ENCODE results near the gene PPP2R1B. TPM values are rescaled to one million over a fixed set of nuclear protein-coding genes. Genes with fewer than 3 reads are reported as not detected.

The PPP2R1B gene
- total RNA-seq, 3 donors from 2014 or later (not counting 1 experiment from before 2014, with no cell fraction given): 32.6 to 41.4 (median 40.8) TPM

DNA sequence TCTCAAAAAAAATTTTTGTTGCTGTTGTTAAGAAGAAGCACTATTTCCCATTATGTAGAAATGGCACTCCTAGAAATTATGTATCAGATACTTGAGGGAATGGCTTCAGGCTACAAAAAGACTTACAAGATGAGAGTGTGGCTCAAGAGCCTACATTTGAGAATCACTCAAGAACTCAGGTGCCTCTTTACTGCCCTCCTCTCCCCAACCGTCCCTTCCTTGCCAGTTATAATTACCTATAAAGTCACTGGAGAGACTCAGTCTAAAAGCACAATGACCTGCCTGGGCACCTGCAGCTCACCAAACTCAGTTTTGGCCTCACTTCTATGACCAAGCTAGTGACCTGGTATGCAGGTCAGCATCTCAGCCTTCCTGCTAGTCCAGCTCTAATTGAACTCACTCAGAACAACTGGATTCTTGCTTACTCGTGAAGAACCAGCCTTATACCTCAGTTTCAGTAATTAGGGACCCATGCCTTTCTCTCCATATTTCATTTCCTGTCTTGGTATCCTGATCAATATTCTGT, 41.9 kb upstream of the PPP2R1B start:
- H3K4me1 Mint-ChIP-seq: no peaks in the 10 kb centered on the region
- Histone ChIP-seq H3K36me3 (ENCODE audit: control insufficient read depth, insufficient read depth, low read length) (peaks cover 23% of the 10 kb centered on the region), H3K4me1 (ENCODE audit: control insufficient read depth, insufficient read depth, low read length) (no peaks in the 10 kb centered on the region), H3K27ac (ENCODE audit: low read length) (no peak overlapping the region), H3K9me3 (ENCODE audit: control insufficient read depth, insufficient read depth, low read length) (no peaks in the 10 kb centered on the region), H3K27me3 (ENCODE audit: control insufficient read depth, insufficient read depth, low read length) (no peaks in the 10 kb centered on the region), H3K4me3 (ENCODE audit: low read length) (no peak overlapping the region)
- WGBS (ENCODE audit: insufficient coverage): 96% methylated on average over 2 of the region's 2 CpGs
- no peak for DNase-seq
- H3K36me3 Mint-ChIP-seq: no peaks in the 10 kb centered on the region
- H3K27me3 Mint-ChIP-seq (ENCODE audit: low read depth in 2 of 2): no peaks in the 10 kb centered on the region
- no peaks in the 10 kb centered on the region for H3K9me3 Mint-ChIP-seq
- TF ChIP-seq, protein P1, sequence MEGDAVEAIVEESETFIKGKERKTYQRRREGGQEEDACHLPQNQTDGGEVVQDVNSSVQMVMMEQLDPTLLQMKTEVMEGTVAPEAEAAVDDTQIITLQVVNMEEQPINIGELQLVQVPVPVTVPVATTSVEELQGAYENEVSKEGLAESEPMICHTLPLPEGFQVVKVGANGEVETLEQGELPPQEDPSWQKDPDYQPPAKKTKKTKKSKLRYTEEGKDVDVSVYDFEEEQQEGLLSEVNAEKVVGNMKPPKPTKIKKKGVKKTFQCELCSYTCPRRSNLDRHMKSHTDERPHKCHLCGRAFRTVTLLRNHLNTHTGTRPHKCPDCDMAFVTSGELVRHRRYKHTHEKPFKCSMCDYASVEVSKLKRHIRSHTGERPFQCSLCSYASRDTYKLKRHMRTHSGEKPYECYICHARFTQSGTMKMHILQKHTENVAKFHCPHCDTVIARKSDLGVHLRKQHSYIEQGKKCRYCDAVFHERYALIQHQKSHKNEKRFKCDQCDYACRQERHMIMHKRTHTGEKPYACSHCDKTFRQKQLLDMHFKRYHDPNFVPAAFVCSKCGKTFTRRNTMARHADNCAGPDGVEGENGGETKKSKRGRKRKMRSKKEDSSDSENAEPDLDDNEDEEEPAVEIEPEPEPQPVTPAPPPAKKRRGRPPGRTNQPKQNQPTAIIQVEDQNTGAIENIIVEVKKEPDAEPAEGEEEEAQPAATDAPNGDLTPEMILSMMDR (IDR thresholded peaks at IDR 0.05): no peak
- no peak overlapping the region for H3K4me3 Mint-ChIP-seq
- H3K27ac Mint-ChIP-seq: no peak overlapping the region
- no peak for ATAC-seq
- intact Hi-C loops (cut with micrococcal nuclease): no loop called here

DNA sequence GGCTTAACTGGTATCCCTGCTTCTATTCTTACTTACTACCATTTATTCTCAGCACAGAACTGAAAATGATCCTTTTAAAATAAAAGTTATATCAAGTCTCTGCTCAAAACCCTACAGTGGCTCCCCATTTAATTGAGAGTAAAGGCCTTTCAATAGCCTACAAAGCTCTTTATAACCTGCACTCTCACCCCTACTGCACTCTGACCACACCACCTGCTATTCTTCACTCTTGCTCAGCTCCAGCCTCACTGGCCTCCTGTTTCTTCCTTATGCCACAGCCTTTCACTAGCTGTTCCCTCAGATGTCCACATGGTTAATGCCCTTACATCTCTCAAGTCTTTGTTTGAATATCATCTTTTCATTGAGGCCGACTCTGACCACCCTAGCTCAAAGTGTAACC, 40.9 kb upstream of the PPP2R1B start:
- Histone ChIP-seq H3K4me3 (ENCODE audit: low read length) (no peak overlapping the region), H3K27ac (ENCODE audit: low read length) (no peak overlapping the region), H3K36me3 (ENCODE audit: control insufficient read depth, insufficient read depth, low read length) (peaks cover 23% of the 10 kb centered on the region), H3K4me1 (ENCODE audit: control insufficient read depth, insufficient read depth, low read length) (no peaks in the 10 kb centered on the region), H3K9me3 (ENCODE audit: control insufficient read depth, insufficient read depth, low read length) (no peaks in the 10 kb centered on the region), H3K27me3 (ENCODE audit: control insufficient read depth, insufficient read depth, low read length) (no peaks in the 10 kb centered on the region)
- Mint-ChIP-seq H3K4me3 (no peak overlapping the region), H3K4me1 (no peaks in the 10 kb centered on the region), H3K27ac (no peak overlapping the region), H3K9me3 (no peaks in the 10 kb centered on the region), H3K36me3 (no peaks in the 10 kb centered on the region), H3K27me3 (ENCODE audit: low read depth in 2 of 2) (no peaks in the 10 kb centered on the region)
- DNase-seq (no peak), ATAC-seq (no peak)
- intact Hi-C loops (cut with micrococcal nuclease): no loop called here
- TF ChIP-seq, protein P1 (IDR thresholded peaks at IDR 0.05): no peak
- WGBS (ENCODE audit: insufficient coverage): 100% methylated on average over 1 of the region's 1 CpG

DNA sequence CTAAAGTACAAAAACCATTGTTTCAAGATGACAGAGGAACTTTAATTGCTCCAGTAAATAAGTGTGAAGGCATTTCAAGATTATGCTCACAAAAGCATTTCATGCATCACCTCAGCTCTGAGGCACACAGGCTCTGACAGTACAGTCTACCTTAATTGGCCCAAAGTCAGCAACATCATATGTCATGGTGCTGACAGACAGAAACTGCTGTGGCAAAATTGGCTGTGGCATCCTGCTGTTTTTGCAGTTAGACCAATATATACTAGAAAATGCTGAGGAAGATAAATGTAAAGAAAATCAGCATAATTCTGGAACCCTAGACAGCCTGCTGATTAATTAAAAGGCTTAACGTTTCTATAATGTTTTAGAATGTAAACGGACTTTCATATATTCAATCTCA, 34.9 kb upstream of the PPP2R1B start:
- Histone ChIP-seq H3K27ac (ENCODE audit: low read length) (no peak overlapping the region), H3K36me3 (ENCODE audit: control insufficient read depth, insufficient read depth, low read length) (peaks cover 19% of the 10 kb centered on the region), H3K27me3 (ENCODE audit: control insufficient read depth, insufficient read depth, low read length) (no peaks in the 10 kb centered on the region), H3K9me3 (ENCODE audit: control insufficient read depth, insufficient read depth, low read length) (peaks cover 3% of the 10 kb centered on the region), H3K4me3 (ENCODE audit: low read length) (no peak overlapping the region), H3K4me1 (ENCODE audit: control insufficient read depth, insufficient read depth, low read length) (no peaks in the 10 kb centered on the region)
- Mint-ChIP-seq H3K4me3 (no peak overlapping the region), H3K36me3 (no peaks in the 10 kb centered on the region), H3K4me1 (no peaks in the 10 kb centered on the region), H3K9me3 (no peaks in the 10 kb centered on the region), H3K27me3 (ENCODE audit: low read depth in 2 of 2) (no peaks in the 10 kb centered on the region), H3K27ac (no peak overlapping the region)
- DNase-seq (no peak), ATAC-seq (no peak)
- TF ChIP-seq, protein P1 (IDR thresholded peaks at IDR 0.05): no peak
- intact Hi-C loops (cut with micrococcal nuclease): no loop called here
- WGBS (ENCODE audit: insufficient coverage): no CpG with 5 or more reads among the region's 2 CpGs

DNA sequence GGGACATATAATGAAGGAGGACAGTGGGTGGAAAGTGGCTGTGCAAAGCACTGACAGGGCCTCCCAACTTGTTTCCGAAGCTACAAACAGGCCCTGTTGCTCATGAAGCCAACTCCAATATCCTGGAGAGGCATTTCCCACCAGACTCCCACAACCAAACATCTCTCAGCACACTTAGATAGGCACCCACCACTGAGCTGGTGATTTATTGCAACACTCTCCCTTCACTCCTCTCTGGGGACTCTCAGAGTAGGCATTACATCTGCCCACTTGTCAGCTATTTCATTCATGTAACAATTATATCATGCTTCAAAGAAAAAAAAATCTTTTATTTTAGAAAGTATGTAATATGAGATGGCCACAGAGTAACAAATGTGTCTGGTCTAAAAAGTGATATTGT, 32.1 kb upstream of the PPP2R1B start:
- Histone ChIP-seq H3K27ac (ENCODE audit: low read length) (no peak overlapping the region), H3K4me3 (ENCODE audit: low read length) (no peak overlapping the region), H3K9me3 (ENCODE audit: control insufficient read depth, insufficient read depth, low read length) (peaks cover 3% of the 10 kb centered on the region), H3K36me3 (ENCODE audit: control insufficient read depth, insufficient read depth, low read length) (peaks cover 17% of the 10 kb centered on the region), H3K4me1 (ENCODE audit: control insufficient read depth, insufficient read depth, low read length) (no peaks in the 10 kb centered on the region), H3K27me3 (ENCODE audit: control insufficient read depth, insufficient read depth, low read length) (no peaks in the 10 kb centered on the region)
- Mint-ChIP-seq H3K27me3 (ENCODE audit: low read depth in 2 of 2) (no peaks in the 10 kb centered on the region), H3K4me1 (no peaks in the 10 kb centered on the region), H3K36me3 (no peaks in the 10 kb centered on the region), H3K27ac (no peak overlapping the region), H3K9me3 (no peaks in the 10 kb centered on the region), H3K4me3 (no peak overlapping the region)
- intact Hi-C loops (cut with micrococcal nuclease): no loop called here
- DNase-seq: no peak
- no peak for ATAC-seq
- TF ChIP-seq, protein P1 (IDR thresholded peaks at IDR 0.05): no peak
- WGBS (ENCODE audit: insufficient coverage): 100% methylated on average over 1 of the region's 1 CpG

Data from natural killer cell (primary cell).